Aorta (tissue), 5 donors: Measurements from ENCODE around the gene FANCL. TPM values are rescaled to one million over a fixed set of nuclear protein-coding genes. Genes with fewer than 3 reads are reported as not detected.
"Not testable (repeated sequence)": the region's sequence is repeated elsewhere in the genome, so short reads cannot be mapped to it uniquely, and the experiment has no call there.

Experiments used
- ATAC-seq: fragments of 200-7000 bp; cut with Tn5 transposase; one replicate; pipeline ENCODE4 v1.9.1; 2022; ENCODE audit warnings: moderate library complexity; ENCODE audit not compliant: low FRiP score
- DNase-seq, 2 donors: peaks; one replicate each; pipeline ENCODE4 v3.0.0-alpha.2; 2020
- H3K27ac ChIP-seq, 2 donors: one replicate each; pipeline ENCODE4 v1.5.1; 2013; ENCODE audit warnings: low read length in 2 of 2, mild to moderate bottlenecking in 2 of 2, moderate library complexity in 2 of 2, control low read depth in 1 of 2, inconsistent platforms in 1 of 2, low read depth in 1 of 2
- H3K27me3 ChIP-seq, 2 donors: one replicate each; pipeline ENCODE4 v1.6.1; 2013; ENCODE audit warnings: control low read depth in 1 of 2, low read length in 1 of 2, mild to moderate bottlenecking in 1 of 2, moderate library complexity in 1 of 2; ENCODE audit not compliant: insufficient read depth in 2 of 2, control insufficient read depth in 1 of 2
- H3K36me3 ChIP-seq, 2 donors: one replicate each; pipeline ENCODE4 v1.6.1; 2013; ENCODE audit warnings: control low read depth in 1 of 2, low read length in 1 of 2, mild to moderate bottlenecking in 1 of 2; ENCODE audit not compliant: insufficient read depth in 2 of 2, control insufficient read depth in 1 of 2
- H3K4me1 ChIP-seq, 2 donors: one replicate each; pipeline ENCODE4 v1.6.1; 2013; ENCODE audit warnings: low read length in 2 of 2, control low read depth in 1 of 2, mild to moderate bottlenecking in 1 of 2, moderate library complexity in 1 of 2; ENCODE audit not compliant: insufficient read depth in 2 of 2, control insufficient read depth in 1 of 2
- H3K4me3 ChIP-seq, 2 donors: one replicate each; pipeline ENCODE4 v1.5.1; 2013; ENCODE audit warnings: low read length in 2 of 2, control low read depth in 1 of 2, mild to moderate bottlenecking in 1 of 2
- H3K9me3 ChIP-seq: one replicate; pipeline ENCODE4 v1.6.1; 2013; ENCODE audit warnings: mild to moderate bottlenecking, low read length; ENCODE audit not compliant: control insufficient read depth
- WGBS, 2 donors: extraction: QIAGEN DNeasy Blood & Tissue Kit; methylation state at CpG; one replicate each; pipeline ENCODE4 v1.1.7; 2013; 5-methylcytosine and 5-hydroxymethylcytosine counted together
- intact Hi-C, 2 donors: fragments of 100-400 bp; cut with DNase I; formaldehyde crosslinking; loops; one replicate each; pipeline versions ENCODE4 v1.14.2 to v1.15.0; 2022
- polyA plus RNA-seq, 2 donors: library from polyadenylated mRNA; stranded (reverse); fragments of 200-250 nt; gene quantifications; one replicate each; pipeline ENCODE4 v1.2.3, GENCODE V29; 2013
- total RNA-seq, 2 donors: library from RNA; stranded (reverse); fragmentation: NEBNext Ultra II Directional; extraction: Animal tissue kit (Norgen Biotek cat#: 25700); gene quantifications; one replicate each; pipeline ENCODE4 v1.2.1, GENCODE V29; 2021
- donor health status: healthy with polysubstance abuse.
- donor health status: Bipolar disorder and iron deficiency.
- donor health status: DM: no; HTN: no; CAD: no.
- donor health status: DM: no; HTN: no; CAD: no.
- donor health status: DM: yes; HTN: yes; CAD: no.

The FANCL gene
- total and polyA plus RNA-seq, 4 donors: 8.3 to 28.6 (median 16.8) TPM

GRCh38 chr2:58251331-58252201 is 10.4 kb upstream of the FANCL start:
- DNase-seq, H3K27me3 ChIP-seq, H3K4me1 ChIP-seq, H3K9me3 ChIP-seq, H3K27ac ChIP-seq, H3K36me3 ChIP-seq, H3K4me3 ChIP-seq, ATAC-seq, intact Hi-C loops: not testable (repeated sequence)
- 93 to 94% methylated on average over 36 to 39 of the region's 43 CpGs for WGBS, 2 donors

GRCh38 chr2:58241546-58241864 is 380 bp upstream of the FANCL start:
- Histone ChIP-seq H3K27me3 (no peaks in the 10 kb centered on the region), H3K4me3 (peak overlapping the region; percentile 74 to 83), H3K4me1 (no peaks in the 10 kb centered on the region), H3K27ac (peak overlapping the region in 1 of 2 donors; percentile 34), H3K9me3 (no peaks in the 10 kb centered on the region), H3K36me3 (no peaks in the 10 kb centered on the region)
- WGBS, 2 donors: 10 to 11% methylated on average over 2 of the region's 2 CpGs
- ATAC-seq (no peak), DNase-seq (no peak)
- intact Hi-C loops: loop anchor here in 1 of 2 donors (10.0 kb wide), 1 partner anchor 197 kb away; the partner anchor contains the start of gene VRK2

- Histone ChIP-seq H3K27me3 (no peaks in the 10 kb centered on the region), H3K36me3 (no peaks in the 10 kb centered on the region), H3K27ac (no peak overlapping the region), H3K4me1 (no peaks in the 10 kb centered on the region), H3K9me3 (no peaks in the 10 kb centered on the region), H3K4me3 (no peak overlapping the region)
- ATAC-seq (no peak), DNase-seq (no peak)
- WGBS, 2 donors: 83% methylated on average over 3 of the region's 3 CpGs
- intact Hi-C loops: no loop called here
Observed at GRCh38 chr2:58239243-58239925, 1.7 kb downstream of the FANCL start.

- ATAC-seq (no peak), DNase-seq (no peak)
- Histone ChIP-seq H3K4me1 (no peaks in the 10 kb centered on the region), H3K27me3 (no peaks in the 10 kb centered on the region), H3K27ac (no peak overlapping the region), H3K4me3 (no peak overlapping the region), H3K9me3 (no peaks in the 10 kb centered on the region), H3K36me3 (no peaks in the 10 kb centered on the region)
- intact Hi-C loops: no loop called here
Observed at GRCh38 chr2:58237741-58238140, 3.4 kb downstream of the FANCL start.

GRCh38 chr2:58235984-58236383 is 5.1 kb downstream of the FANCL start:
- ATAC-seq (no peak), DNase-seq (no peak)
- Histone ChIP-seq H3K9me3 (no peaks in the 10 kb centered on the region), H3K4me3 (no peak overlapping the region), H3K36me3 (no peaks in the 10 kb centered on the region), H3K27ac (no peak overlapping the region), H3K27me3 (no peaks in the 10 kb centered on the region), H3K4me1 (no peaks in the 10 kb centered on the region)
- intact Hi-C loops: no loop called here
- 97 to 99% methylated on average over 2 of the region's 2 CpGs for whole genome bisulfite sequencing, 2 donors

- Histone ChIP-seq H3K27ac (no peak overlapping the region), H3K4me3 (no peak overlapping the region), H3K9me3 (no peaks in the 10 kb centered on the region), H3K4me1 (no peaks in the 10 kb centered on the region), H3K27me3 (no peaks in the 10 kb centered on the region), H3K36me3 (no peaks in the 10 kb centered on the region)
- intact Hi-C loops: no loop called here
- ATAC-seq (no peak), DNase-seq (no peak)
- 92 to 94% methylated on average over 3 of the region's 3 CpGs for WGBS, 2 donors
Observed at GRCh38 chr2:58235170-58235569, 6.0 kb downstream of the FANCL start.

GRCh38 chr2:58228299-58228698 is 12.8 kb downstream of the FANCL start:
- no peak overlapping the region for H3K27ac ChIP-seq
- H3K9me3 ChIP-seq: no peaks in the 10 kb centered on the region
- DNase-seq: no peak
- H3K4me3 ChIP-seq: no peak overlapping the region
- no peaks in the 10 kb centered on the region for H3K27me3 ChIP-seq
- intact Hi-C loops: no loop called here
- H3K36me3 ChIP-seq: no peaks in the 10 kb centered on the region
- 93 to 96% methylated on average over 1 of the region's 1 CpG for WGBS, 2 donors
- H3K4me1 ChIP-seq: no peaks in the 10 kb centered on the region
- no peak for ATAC-seq

- H3K36me3 ChIP-seq: no peaks in the 10 kb centered on the region
- 97% methylated on average over 16 of the region's 16 CpGs for WGBS, 2 donors
- ATAC-seq (no peak), DNase-seq (peak in 1 of 2 donors; percentile 35)
- H3K9me3 ChIP-seq: no peaks in the 10 kb centered on the region
- intact Hi-C loops: no loop called here
- no peak overlapping the region for H3K27ac ChIP-seq
- no peaks in the 10 kb centered on the region for H3K27me3 ChIP-seq
- no peak overlapping the region for H3K4me3 ChIP-seq
- no peaks in the 10 kb centered on the region for H3K4me1 ChIP-seq
Observed at GRCh38 chr2:58227171-58227917, 13.8 kb downstream of the FANCL start.
